ENCODE data around the gene BEND6. TPM values are rescaled to one million over a fixed set of nuclear protein-coding genes. Genes with fewer than 3 reads are reported as not detected.

Gene BEND6
- polyA plus RNA-seq, 1 experiment = 15.4 TPM

GRCh38 chr6:56984361-56984760 is 29.5 kb downstream of the BEND6 start:
- DNase-seq (ENCODE audit: low read depth, low spot score) = no peak
- no peak overlapping the region for H3K27ac ChIP-seq (ENCODE audit: low read depth, low read length)
- H3K4me3 ChIP-seq (ENCODE audit: low read depth, low read length) = no peak overlapping the region
- POLR2A ChIA-PET = interaction anchor here (0.6 kb wide), 1 partner anchor 92 kb away, joined by 8 read pairs; no protein-coding TSS in a partner anchor
- H3K27me3 ChIP-seq (ENCODE audit: control insufficient read depth, insufficient read depth, low read length) = no peaks in the 10 kb centered on the region
- CTCF ChIA-PET = interaction anchor here (1.4 to 1.9 kb wide), 2 partner anchors 37 to 81 kb away, joined by 7 to 13 read pairs; no protein-coding TSS in a partner anchor
- H3K9me3 ChIP-seq (ENCODE audit: control insufficient read depth, insufficient read depth, low read length) = no peaks in the 10 kb centered on the region
- TF ChIP-seq CTCF (IDR thresholded peaks at IDR 0.05; ENCODE audit: low read depth, low read length) = no peak

- H3K9me3 ChIP-seq (ENCODE audit: control insufficient read depth, insufficient read depth, low read length) = no peaks in the 10 kb centered on the region
- POLR2A ChIA-PET = interaction anchor here (0.6 kb wide), 1 partner anchor 93 kb away, joined by 8 read pairs; no protein-coding TSS in a partner anchor
These were observed 30.0 kb downstream of the BEND6 start for GRCh38 chr6:56984884-56985283.

DNA sequence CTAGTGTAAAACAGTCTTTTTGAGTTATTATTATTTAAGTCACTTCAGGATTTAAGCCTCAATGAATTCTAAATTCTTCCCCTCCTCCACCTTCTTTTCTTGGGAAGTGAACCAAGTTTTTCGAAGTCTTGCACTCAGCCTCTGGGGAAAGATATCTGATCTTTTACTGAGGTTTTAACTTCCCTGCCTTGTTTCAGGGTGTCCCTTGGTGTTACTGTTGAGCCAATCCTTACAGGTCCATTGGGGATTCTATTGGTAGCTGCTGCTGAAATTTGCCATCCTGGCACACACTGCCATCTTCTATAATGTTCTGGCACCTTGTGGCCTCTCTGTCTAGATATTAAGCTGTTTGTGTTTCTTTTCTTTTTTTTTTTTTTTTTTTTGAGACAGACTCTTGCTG is 31.7 kb downstream of the BEND6 start:
- TF ChIP-seq CTCF (IDR thresholded peaks at IDR 0.05; ENCODE audit: low read depth, low read length) = no peak
- no peak for DNase-seq (ENCODE audit: low read depth, low spot score)
- H3K4me3 ChIP-seq (ENCODE audit: low read depth, low read length) = no peak overlapping the region
- no peaks in the 10 kb centered on the region for H3K27me3 ChIP-seq (ENCODE audit: control insufficient read depth, insufficient read depth, low read length)
- CTCF ChIA-PET = interaction anchor here (0.7 to 2.3 kb wide), 5 partner anchors 23 to 84 kb away, joined by 3 to 10 read pairs (median 3); no protein-coding TSS in a partner anchor
- H3K9me3 ChIP-seq (ENCODE audit: control insufficient read depth, insufficient read depth, low read length) = no peaks in the 10 kb centered on the region
- no peak overlapping the region for H3K27ac ChIP-seq (ENCODE audit: low read depth, low read length)
- POLR2A ChIA-PET = no interaction called here

More at GRCh38 chr6:56984884-56985283, 30.0 kb downstream of the BEND6 start:
- Histone ChIP-seq H3K4me3 (ENCODE audit: low read depth, low read length) (no peak overlapping the region), H3K27ac (ENCODE audit: low read depth, low read length) (no peak overlapping the region), H3K27me3 (ENCODE audit: control insufficient read depth, insufficient read depth, low read length) (no peaks in the 10 kb centered on the region)
- TF ChIP-seq CTCF (IDR thresholded peaks at IDR 0.05; ENCODE audit: low read depth, low read length) = no peak
- CTCF ChIA-PET = interaction anchor here (1.4 to 1.9 kb wide), 2 partner anchors 36 to 81 kb away, joined by 7 to 13 read pairs; no protein-coding TSS in a partner anchor
- no peak for DNase-seq (ENCODE audit: low read depth, low spot score)

- DNase-seq (ENCODE audit: low read depth, low spot score) = no peak
- Histone ChIP-seq H3K9me3 (ENCODE audit: control insufficient read depth, insufficient read depth, low read length) (no peaks in the 10 kb centered on the region), H3K4me3 (ENCODE audit: low read depth, low read length) (no peak overlapping the region), H3K27ac (ENCODE audit: low read depth, low read length) (no peak overlapping the region), H3K27me3 (ENCODE audit: control insufficient read depth, insufficient read depth, low read length) (no peaks in the 10 kb centered on the region)
- TF ChIP-seq CTCF (IDR thresholded peaks at IDR 0.05; ENCODE audit: low read depth, low read length) = no peak
- CTCF ChIA-PET = no interaction called here
- POLR2A ChIA-PET = no interaction called here
These were observed 33.2 kb downstream of the BEND6 start for GRCh38 chr6:56988145-56988544.

GRCh38 chr6:56992036-56992435 is 37.1 kb downstream of the BEND6 start:
- Histone ChIP-seq H3K9me3 (ENCODE audit: control insufficient read depth, insufficient read depth, low read length) (no peaks in the 10 kb centered on the region), H3K4me3 (ENCODE audit: low read depth, low read length) (no peak overlapping the region), H3K27ac (ENCODE audit: low read depth, low read length) (no peak overlapping the region), H3K27me3 (ENCODE audit: control insufficient read depth, insufficient read depth, low read length) (no peaks in the 10 kb centered on the region)
- DNase-seq (ENCODE audit: low read depth, low spot score) = no peak
- CTCF ChIA-PET = interaction anchor here (0.6 to 2.0 kb wide), 2 partner anchors 29 to 37 kb away, joined by 3 to 8 read pairs; partner anchors contain the start of gene BEND6
- TF ChIP-seq CTCF (IDR thresholded peaks at IDR 0.05; ENCODE audit: low read depth, low read length) = no peak
- POLR2A ChIA-PET = interaction anchor here (0.6 kb wide), 1 partner anchor 12 kb away, joined by 4 read pairs; no protein-coding TSS in a partner anchor
